GM11168 (cell line): ENCODE measurements around the gene ROS1.
"Not testable (repeated sequence)": the region's sequence is repeated elsewhere in the genome, so short reads cannot be mapped to it uniquely, and the experiment has no call there.

ENCODE experiments used
- in situ Hi-C: fragments of 300-500 bp; cut with MboI; formaldehyde crosslinking; loops from one replicate; pipeline ENCODE4 v1.12.0; 2022; ENCODE audit warnings: low sequenced_read_pairs; ENCODE audit not compliant: unreplicated experiment

ROS1 gene

GRCh38 chr6:117389227-117390057 lies 36.3 kb downstream of the ROS1 start:
- in situ Hi-C loops, result no loop called here

DNA sequence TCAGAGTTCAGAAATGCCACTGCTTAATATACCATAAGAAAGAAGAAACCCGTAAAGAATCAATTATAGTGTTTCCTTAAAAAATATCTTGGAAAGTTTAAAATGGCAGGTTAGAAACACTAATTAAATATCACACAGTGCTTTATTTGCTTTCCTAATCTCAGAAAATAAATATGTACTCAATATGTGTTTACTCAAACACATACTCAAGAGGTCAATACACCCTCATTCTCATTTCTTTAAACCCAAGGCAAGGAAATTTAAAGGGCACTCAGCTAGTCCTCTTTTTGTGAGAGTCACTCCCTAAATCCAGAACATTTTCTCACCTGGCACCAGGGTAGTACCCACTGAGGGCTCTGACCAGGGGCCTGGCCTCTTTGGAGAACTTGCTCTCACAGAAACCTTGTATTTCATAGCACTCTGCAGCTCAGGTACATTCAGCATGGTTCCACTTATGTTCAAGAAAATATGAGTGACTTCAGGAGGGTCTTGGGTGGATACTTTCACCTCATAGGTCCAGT lies 38.2 kb downstream of the ROS1 start:
- in situ Hi-C loops, result no loop called here

GRCh38 chr6:117384659-117385058 lies 41.1 kb downstream of the ROS1 start:
- in situ Hi-C loops, result no loop called here

DNA sequence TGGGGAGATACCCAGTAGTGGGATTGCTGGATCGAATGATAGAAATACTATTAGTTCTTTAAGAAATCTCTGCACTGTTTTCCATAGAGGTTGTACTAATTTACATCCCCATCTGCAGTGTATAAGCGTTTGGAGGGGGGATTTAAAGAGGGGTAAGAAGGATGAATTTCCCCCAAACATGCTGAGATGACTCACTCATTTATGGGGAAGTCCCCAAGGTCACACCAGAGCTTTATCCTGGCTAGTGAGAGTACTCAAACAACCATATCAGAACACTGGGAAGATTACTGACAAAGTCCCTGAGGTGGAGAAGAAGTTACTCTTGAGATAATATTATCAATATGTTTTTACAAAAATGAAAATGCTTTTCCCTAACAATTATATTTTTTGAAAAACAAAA lies 44.0 kb downstream of the ROS1 start:
- in situ Hi-C loops, result no loop called here

DNA sequence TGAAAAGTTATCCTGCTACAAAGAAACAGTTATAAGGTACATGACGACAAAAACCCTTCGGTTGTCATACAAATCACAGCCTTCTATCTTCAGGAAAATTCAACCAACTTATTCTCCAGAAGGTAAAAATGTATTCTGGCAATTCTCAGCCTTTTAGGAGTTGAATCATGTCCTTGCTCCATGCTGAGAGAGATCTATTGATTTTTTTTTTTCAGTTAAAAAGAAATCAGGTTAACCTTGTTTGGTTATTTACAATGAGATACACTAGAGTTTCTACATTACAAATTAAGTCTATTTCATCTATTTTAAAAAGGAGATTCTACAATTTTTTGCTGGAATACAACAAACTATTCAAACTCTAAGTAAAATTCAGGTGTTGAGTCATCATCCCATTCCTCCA lies 45.4 kb downstream of the ROS1 start:
- in situ Hi-C loops, result no loop called here

DNA sequence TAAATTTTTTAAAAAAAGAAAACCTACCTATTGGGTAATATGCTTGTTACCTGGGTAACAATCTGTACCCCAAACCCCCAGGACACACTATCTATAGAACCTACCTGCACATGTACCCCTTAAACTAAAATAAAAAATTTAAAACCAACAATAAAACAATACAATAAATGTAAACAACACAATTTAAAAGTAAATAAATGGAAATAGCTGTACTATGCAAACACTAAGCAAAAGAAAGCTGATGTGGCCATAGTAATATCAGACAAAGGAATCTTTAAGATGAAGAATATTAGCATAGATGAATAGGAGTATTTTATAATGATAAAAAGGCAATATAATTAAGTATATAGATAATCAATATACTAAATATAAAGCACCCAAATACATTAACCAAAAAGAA lies 50.3 kb downstream of the ROS1 start:
- in situ Hi-C loops, result no loop called here

GRCh38 chr6:117373211-117373813 lies 52.4 kb downstream of the ROS1 start:
- in situ Hi-C loops, result no loop called here

GRCh38 chr6:117372289-117372688 lies 53.5 kb downstream of the ROS1 start:
- in situ Hi-C loops, result not testable (repeated sequence)

- in situ Hi-C loops, result no loop called here
Measured at GRCh38 chr6:117371492-117371891, 54.2 kb downstream of the ROS1 start.

- in situ Hi-C loops, result no loop called here
Measured at GRCh38 chr6:117359581-117359980, 66.2 kb downstream of the ROS1 start.

GRCh38 chr6:117354671-117355070 lies 71.1 kb downstream of the ROS1 start:
- in situ Hi-C loops, result no loop called here

- in situ Hi-C loops, result no loop called here
Measured at GRCh38 chr6:117352466-117353081, 73.2 kb downstream of the ROS1 start.

- in situ Hi-C loops, result no loop called here
Measured at GRCh38 chr6:117351521-117351920, 74.2 kb downstream of the ROS1 start.

- in situ Hi-C loops, result no loop called here
Measured at GRCh38 chr6:117346142-117346930, 79.4 kb downstream of the ROS1 start.

- in situ Hi-C loops, result no loop called here
Measured at GRCh38 chr6:117345292-117345610, 80.5 kb downstream of the ROS1 start.

GRCh38 chr6:117344444-117345291 lies 81.1 kb downstream of the ROS1 start:
- in situ Hi-C loops, result no loop called here

GRCh38 chr6:117338567-117338966 lies 87.2 kb downstream of the ROS1 start:
- in situ Hi-C loops, result no loop called here

DNA sequence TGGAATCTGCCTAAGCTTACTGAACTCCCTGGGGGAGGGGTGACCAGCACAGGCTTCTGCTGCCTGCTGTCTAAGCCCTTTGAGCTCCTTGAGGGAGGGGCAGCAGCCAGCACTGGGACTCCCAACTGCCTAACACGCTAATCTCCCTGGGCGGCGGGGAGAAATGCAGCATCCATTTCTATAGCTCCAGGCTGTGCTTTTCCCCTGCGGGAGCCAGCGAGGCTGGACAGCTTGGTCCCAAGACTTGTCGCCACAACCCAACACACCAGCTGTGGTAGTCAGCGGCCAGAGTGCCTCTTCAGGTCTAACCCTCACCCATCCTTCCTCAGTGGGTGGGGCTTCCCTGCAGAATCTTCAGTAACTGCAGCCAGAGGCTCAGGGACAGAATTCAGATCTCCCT lies 95.8 kb downstream of the ROS1 start:
- in situ Hi-C loops, result no loop called here

- in situ Hi-C loops, result no loop called here
Measured at GRCh38 chr6:117328500-117328899, 97.2 kb downstream of the ROS1 start.

- in situ Hi-C loops, result no loop called here
Measured at GRCh38 chr6:117328005-117328389, 97.7 kb downstream of the ROS1 start.
